T-helper 2 cell treated with Interferon-gamma antibody and Interleukin-4, amounts not matched to agents 5 μg/mL and 100 μg/mL, for 36 hours (primary cell): ENCODE measurements around the gene ADGRG1.

ENCODE experiments used
- DNase-seq: peaks from one replicate; pipeline ENCODE4 v3.0.0; 2021; ENCODE audit warnings: low spot score
- H3K27ac Mint-ChIP-seq: one replicate; pipeline ENCODE4 v1.8.0; 2021; ENCODE audit warnings: mild to moderate bottlenecking, mixed read lengths
- H3K27me3 Mint-ChIP-seq: one replicate; pipeline ENCODE4 v1.8.0; 2021; ENCODE audit warnings: low read depth, mixed read lengths
- H3K36me3 Mint-ChIP-seq: one replicate; pipeline ENCODE4 v1.8.0; 2021; ENCODE audit warnings: low read depth, mixed read lengths
- H3K4me1 Mint-ChIP-seq: one replicate; pipeline ENCODE4 v1.8.0; 2021; ENCODE audit warnings: low read depth, mixed read lengths
- H3K4me3 Mint-ChIP-seq: one replicate; pipeline ENCODE4 v1.8.0; 2022; ENCODE audit warnings: mild to moderate bottlenecking, moderate library complexity, mixed read lengths
- H3K9me3 Mint-ChIP-seq: one replicate; pipeline ENCODE4 v1.8.0; 2021; ENCODE audit warnings: mixed read lengths

The ADGRG1 gene

GRCh38 chr16:57672824-57673223 lies 44.4 kb downstream of the ADGRG1 start:
- H3K27me3 Mint-ChIP-seq, result peaks cover 30% of the 10 kb centered on the region
- H3K4me1 Mint-ChIP-seq, result no peaks in the 10 kb centered on the region
- H3K36me3 Mint-ChIP-seq, result no peaks in the 10 kb centered on the region
- no peaks in the 10 kb centered on the region for H3K9me3 Mint-ChIP-seq
- no peak for DNase-seq
- no peak overlapping the region for H3K27ac Mint-ChIP-seq
- H3K4me3 Mint-ChIP-seq, result no peak overlapping the region

GRCh38 chr16:57675741-57676551 lies 47.5 kb downstream of the ADGRG1 start:
- Mint-ChIP-seq H3K36me3 (no peaks in the 10 kb centered on the region), H3K27ac (no peak overlapping the region), H3K4me1 (no peaks in the 10 kb centered on the region), H3K27me3 (peaks cover 23% of the 10 kb centered on the region), H3K9me3 (no peaks in the 10 kb centered on the region), H3K4me3 (no peak overlapping the region)
- DNase-seq, result no peak

- DNase-seq, result no peak
- H3K9me3 Mint-ChIP-seq, result no peaks in the 10 kb centered on the region
- peaks cover 19% of the 10 kb centered on the region for H3K27me3 Mint-ChIP-seq
- no peak overlapping the region for H3K27ac Mint-ChIP-seq
- H3K36me3 Mint-ChIP-seq, result no peaks in the 10 kb centered on the region
- H3K4me1 Mint-ChIP-seq, result no peaks in the 10 kb centered on the region
- H3K4me3 Mint-ChIP-seq, result no peak overlapping the region
Observed at GRCh38 chr16:57676553-57677085, 48.2 kb downstream of the ADGRG1 start.

- no peak for DNase-seq
- Mint-ChIP-seq H3K9me3 (no peaks in the 10 kb centered on the region), H3K36me3 (no peaks in the 10 kb centered on the region), H3K27ac (no peak overlapping the region), H3K27me3 (peaks cover 15% of the 10 kb centered on the region), H3K4me1 (no peaks in the 10 kb centered on the region), H3K4me3 (no peak overlapping the region)
Observed at GRCh38 chr16:57677622-57678369, 49.4 kb downstream of the ADGRG1 start.

- Mint-ChIP-seq H3K4me1 (no peaks in the 10 kb centered on the region), H3K27ac (no peak overlapping the region), H3K36me3 (no peaks in the 10 kb centered on the region), H3K4me3 (no peak overlapping the region), H3K27me3 (peaks cover 6% of the 10 kb centered on the region), H3K9me3 (no peaks in the 10 kb centered on the region)
- DNase-seq, result no peak
Observed at GRCh38 chr16:57679016-57679415, 50.6 kb downstream of the ADGRG1 start.

- H3K36me3 Mint-ChIP-seq, result no peaks in the 10 kb centered on the region
- H3K4me1 Mint-ChIP-seq, result no peaks in the 10 kb centered on the region
- H3K27me3 Mint-ChIP-seq, result peaks cover 5% of the 10 kb centered on the region
- no peak overlapping the region for H3K27ac Mint-ChIP-seq
- H3K9me3 Mint-ChIP-seq, result no peaks in the 10 kb centered on the region
- no peak for DNase-seq
- H3K4me3 Mint-ChIP-seq, result no peak overlapping the region
Observed at GRCh38 chr16:57679767-57680482, 51.5 kb downstream of the ADGRG1 start.

GRCh38 chr16:57680842-57681375 lies 52.5 kb downstream of the ADGRG1 start:
- DNase-seq, result no peak
- H3K27ac Mint-ChIP-seq, result no peak overlapping the region
- H3K4me3 Mint-ChIP-seq, result no peak overlapping the region
- H3K4me1 Mint-ChIP-seq, result no peaks in the 10 kb centered on the region
- peaks cover 5% of the 10 kb centered on the region for H3K27me3 Mint-ChIP-seq
- no peaks in the 10 kb centered on the region for H3K9me3 Mint-ChIP-seq
- no peaks in the 10 kb centered on the region for H3K36me3 Mint-ChIP-seq

GRCh38 chr16:57681950-57682728 lies 53.7 kb downstream of the ADGRG1 start:
- Mint-ChIP-seq H3K4me3 (no peak overlapping the region), H3K27me3 (peaks cover 2% of the 10 kb centered on the region), H3K27ac (no peak overlapping the region)

GRCh38 chr16:57682809-57683635 lies 54.6 kb downstream of the ADGRG1 start:
- H3K4me3 Mint-ChIP-seq, result no peak overlapping the region
- H3K36me3 Mint-ChIP-seq, result no peaks in the 10 kb centered on the region
- no peaks in the 10 kb centered on the region for H3K27me3 Mint-ChIP-seq
- H3K9me3 Mint-ChIP-seq, result no peaks in the 10 kb centered on the region
- no peak for DNase-seq
- H3K4me1 Mint-ChIP-seq, result no peaks in the 10 kb centered on the region
- no peak overlapping the region for H3K27ac Mint-ChIP-seq

More at GRCh38 chr16:57681950-57682728, 53.7 kb downstream of the ADGRG1 start:
- DNase-seq, result no peak
- H3K4me1 Mint-ChIP-seq, result no peaks in the 10 kb centered on the region
- no peaks in the 10 kb centered on the region for H3K9me3 Mint-ChIP-seq
- H3K36me3 Mint-ChIP-seq, result no peaks in the 10 kb centered on the region

- Mint-ChIP-seq H3K9me3 (no peaks in the 10 kb centered on the region), H3K4me3 (no peak overlapping the region), H3K4me1 (peaks cover 4% of the 10 kb centered on the region), H3K36me3 (no peaks in the 10 kb centered on the region), H3K27me3 (no peaks in the 10 kb centered on the region), H3K27ac (no peak overlapping the region)
- no peak for DNase-seq
Observed at GRCh38 chr16:57683636-57684545, 55.5 kb downstream of the ADGRG1 start.

- Mint-ChIP-seq H3K27ac (no peak overlapping the region), H3K4me1 (peaks cover 13% of the 10 kb centered on the region), H3K27me3 (no peaks in the 10 kb centered on the region), H3K9me3 (no peaks in the 10 kb centered on the region), H3K36me3 (no peaks in the 10 kb centered on the region), H3K4me3 (no peak overlapping the region)
- no peak for DNase-seq
Observed at GRCh38 chr16:57684626-57685358, 56.4 kb downstream of the ADGRG1 start.
